GM12872 (cell line): ENCODE measurements around the gene PCNA.
A peak's percentile ranks its signal among the peaks of the same experiment; 100 is the strongest.

Source experiments
- TF ChIP-seq, protein P1 (sequence below): IDR thresholded peaks from 3 replicates; pipeline ENCODE4 v1.5.1; 2011; ENCODE audit warnings: low read depth, mild to moderate bottlenecking, low read length, moderate library complexity; ENCODE audit not compliant: insufficient read depth

The PCNA gene

DNA sequence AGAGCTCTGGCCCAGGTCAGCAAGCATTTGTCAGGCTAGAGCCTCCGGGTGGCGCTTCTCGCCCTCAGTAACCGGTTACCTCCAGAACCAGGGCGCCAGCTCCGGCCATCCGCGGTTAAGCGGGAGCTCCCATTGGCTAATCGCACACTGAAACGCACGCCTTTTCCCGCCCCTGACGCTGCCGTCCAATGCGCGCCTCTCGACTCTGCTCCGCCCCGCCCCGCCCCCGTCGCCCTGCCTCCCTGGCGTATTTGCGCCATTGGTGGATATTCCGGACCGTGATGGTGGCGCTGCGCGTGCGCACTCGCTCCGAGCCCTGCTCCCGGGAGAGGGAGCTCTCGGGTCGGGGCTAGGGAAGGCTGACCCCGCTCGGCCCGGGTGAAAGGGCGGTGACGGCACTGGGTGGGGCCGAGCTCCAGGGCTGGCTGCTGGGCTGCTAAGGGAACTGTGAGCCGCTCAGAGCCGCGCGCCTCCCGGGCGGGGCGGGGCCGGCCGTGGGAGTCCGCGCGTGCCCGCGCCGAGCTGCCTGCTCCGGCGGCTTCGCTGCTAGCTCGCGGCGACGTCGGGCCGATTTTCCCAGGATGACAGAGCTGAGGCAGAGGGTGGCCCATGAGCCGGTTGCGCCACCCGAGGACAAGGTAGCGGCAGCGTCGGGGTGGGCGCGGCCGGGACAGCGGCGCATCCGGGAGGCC is 6.9 kb upstream of the PCNA start, which contains the start of gene CDS2:
Gene CDS2, plus strand, starts transcription at position 497 of the 692 bp plus-strand sequence. Its CDS starts 85 bp downstream, at position 582.
- TF ChIP-seq, protein P1, sequence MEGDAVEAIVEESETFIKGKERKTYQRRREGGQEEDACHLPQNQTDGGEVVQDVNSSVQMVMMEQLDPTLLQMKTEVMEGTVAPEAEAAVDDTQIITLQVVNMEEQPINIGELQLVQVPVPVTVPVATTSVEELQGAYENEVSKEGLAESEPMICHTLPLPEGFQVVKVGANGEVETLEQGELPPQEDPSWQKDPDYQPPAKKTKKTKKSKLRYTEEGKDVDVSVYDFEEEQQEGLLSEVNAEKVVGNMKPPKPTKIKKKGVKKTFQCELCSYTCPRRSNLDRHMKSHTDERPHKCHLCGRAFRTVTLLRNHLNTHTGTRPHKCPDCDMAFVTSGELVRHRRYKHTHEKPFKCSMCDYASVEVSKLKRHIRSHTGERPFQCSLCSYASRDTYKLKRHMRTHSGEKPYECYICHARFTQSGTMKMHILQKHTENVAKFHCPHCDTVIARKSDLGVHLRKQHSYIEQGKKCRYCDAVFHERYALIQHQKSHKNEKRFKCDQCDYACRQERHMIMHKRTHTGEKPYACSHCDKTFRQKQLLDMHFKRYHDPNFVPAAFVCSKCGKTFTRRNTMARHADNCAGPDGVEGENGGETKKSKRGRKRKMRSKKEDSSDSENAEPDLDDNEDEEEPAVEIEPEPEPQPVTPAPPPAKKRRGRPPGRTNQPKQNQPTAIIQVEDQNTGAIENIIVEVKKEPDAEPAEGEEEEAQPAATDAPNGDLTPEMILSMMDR = peak; percentile 47

DNA sequence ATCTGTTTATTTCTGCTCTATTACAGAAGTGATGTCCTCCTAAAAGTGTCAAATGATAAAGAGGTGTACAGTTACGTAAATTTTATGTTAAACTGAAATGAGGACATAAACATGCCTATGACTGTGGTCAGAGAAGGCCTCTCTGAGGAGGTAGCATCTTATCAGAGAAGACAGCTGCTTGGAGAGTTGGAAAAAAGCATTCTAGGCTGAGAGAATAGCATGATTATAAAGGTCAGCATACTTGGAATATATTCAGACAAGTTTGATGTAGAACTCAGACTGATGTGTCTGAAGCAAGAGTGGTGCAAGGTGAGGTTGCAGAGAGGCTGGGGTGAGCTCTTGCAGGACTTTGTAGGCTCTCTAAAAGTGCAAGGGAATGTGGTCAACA is 3.1 kb upstream of the PCNA start:
- TF ChIP-seq, protein P1 = no peak

DNA sequence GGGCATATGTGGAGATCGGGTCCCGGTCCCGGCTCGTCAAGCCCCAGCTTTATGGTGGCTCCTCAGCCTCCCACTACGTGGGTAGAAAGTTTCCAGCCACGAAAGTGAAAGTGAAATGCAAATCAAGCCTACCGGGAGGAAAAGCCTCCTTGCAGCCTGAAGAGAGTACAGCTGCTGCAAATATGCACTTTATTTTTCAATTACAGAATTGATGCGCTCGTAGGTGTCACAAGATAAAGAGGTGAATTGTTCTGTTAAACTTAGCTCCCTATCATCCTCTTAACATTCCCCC is 373 bp upstream of the PCNA start:
- TF ChIP-seq, protein P1 = no peak

DNA sequence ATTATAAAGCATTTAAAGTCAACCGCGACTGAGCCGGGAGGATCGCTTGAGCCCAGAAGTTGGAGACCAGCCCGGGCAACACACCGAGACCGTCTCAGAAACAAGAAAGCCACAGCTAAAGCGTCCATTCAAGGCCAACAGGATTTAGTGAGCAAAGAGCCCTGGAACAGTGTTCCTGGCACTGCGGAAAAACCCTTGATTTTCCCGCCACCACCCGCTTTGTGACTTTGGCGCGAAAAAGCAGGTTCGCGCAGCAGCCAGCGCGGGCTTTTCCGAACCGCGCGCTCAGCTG is 669 bp downstream of the PCNA start:
- TF ChIP-seq, protein P1 = no peak

DNA sequence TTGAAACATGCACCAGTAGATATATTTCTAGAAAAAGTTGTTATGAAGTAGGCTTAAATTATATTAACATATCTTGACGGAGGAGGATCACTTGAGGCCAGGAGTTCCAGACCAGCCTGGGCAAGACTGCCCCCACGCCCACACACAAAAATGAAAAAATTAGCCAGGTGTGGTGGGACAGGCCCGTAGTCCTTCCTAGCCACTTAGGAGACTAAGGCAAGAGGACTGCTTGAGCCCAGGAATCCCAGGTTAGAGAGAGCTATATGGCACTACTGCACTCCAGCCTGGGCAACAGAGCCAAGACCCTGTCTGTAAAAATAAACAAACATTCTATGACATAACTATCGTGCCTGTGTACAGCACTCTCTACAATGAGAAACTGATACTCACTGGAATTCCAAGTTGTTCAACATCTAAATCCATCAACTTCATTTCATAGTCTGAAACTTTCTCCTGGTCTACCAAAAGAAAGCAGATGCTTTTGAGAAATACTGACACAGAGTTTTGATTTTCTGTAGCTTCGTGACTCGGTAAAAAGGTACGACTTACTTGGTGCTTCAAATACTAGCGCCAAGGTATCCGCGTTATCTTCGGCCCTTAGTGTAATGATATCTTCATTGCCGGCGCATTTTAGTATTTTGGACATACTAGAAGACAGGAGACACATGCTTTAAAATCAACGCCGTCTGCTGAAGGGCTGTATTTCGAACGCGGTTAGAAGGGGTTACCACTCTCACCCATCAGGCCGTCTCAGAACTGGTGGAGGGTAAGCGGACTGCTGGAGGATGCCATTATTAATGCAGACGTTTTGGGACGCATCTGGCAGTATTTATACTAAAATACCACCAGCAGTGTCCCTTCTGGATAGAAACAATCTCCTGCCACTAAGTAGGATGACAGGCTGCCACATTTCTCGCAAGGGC is 1.3 kb downstream of the PCNA start:
- TF ChIP-seq, protein P1 = no peak

DNA sequence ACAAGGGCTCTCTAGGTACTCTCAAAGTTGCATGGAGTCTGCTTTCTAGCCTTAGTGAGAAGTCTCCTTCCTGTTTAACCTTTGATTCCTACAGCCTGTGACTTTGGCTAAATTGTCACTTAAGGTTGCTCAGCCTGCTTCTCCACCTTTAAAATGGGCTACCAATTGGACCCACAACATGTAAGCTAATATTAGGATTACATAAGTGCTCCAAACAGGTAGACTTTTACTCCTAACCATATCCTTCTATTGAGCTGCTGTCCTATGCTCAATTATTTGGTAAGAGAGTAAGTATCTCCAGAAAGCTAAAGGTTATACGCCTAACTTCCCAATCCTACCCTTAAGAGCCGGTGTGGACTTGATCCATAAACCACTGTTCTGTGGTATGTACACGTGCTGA is 2.9 kb downstream of the PCNA start:
- TF ChIP-seq, protein P1 = no peak

DNA sequence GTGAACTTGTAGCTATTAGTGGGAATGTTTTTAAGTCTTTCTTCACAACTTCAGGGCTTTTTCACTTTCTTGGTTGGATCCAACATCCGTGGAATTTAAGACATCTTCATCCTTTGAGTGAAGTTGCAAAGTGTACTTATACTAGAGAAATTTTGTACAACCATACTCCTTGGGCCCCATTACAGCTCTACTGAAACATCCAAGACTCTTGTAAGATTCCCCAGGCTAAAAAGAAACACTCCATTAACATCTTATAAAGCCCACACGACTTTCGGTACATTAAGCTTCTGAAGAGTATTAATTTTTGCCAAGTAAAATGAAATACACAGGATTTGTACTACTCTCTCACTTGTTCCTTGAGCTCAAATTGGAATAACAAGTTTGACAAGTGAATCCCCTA is 5.4 kb downstream of the PCNA start:
- TF ChIP-seq, protein P1 = no peak
